ENCODE measurements around the gene NAB1. TPM values are rescaled to one million over a fixed set of nuclear protein-coding genes. Genes with fewer than 3 reads are reported as not detected.
A peak's percentile ranks its signal among the peaks of the same experiment; 100 is the strongest.

NAB1 gene
- total RNA-seq, 2 experiments from 2014 or later, result 23.4 to 23.7 TPM

GRCh38 chr2:190679391-190679790, 30.5 kb downstream of the NAB1 start:
- no peak overlapping the region for H3K4me3 Mint-ChIP-seq
- CTCF ChIA-PET, result interaction anchor here (0.7 to 4.5 kb wide), 16 partner anchors 10 to 296 kb away, joined by 3 to 39 read pairs (median 4); no protein-coding TSS in a partner anchor
- POLR2A ChIA-PET, result no interaction called here
- H3K27ac Mint-ChIP-seq, result no peak overlapping the region
- DNase-seq, result no peak
- no peaks in the 10 kb centered on the region for H3K27me3 Mint-ChIP-seq (ENCODE audit: low read depth)
- ATAC-seq, result no peak
- peaks cover 32% of the 10 kb centered on the region for H3K4me1 Mint-ChIP-seq (ENCODE audit: low read depth)
- no peaks in the 10 kb centered on the region for H3K9me3 Mint-ChIP-seq (ENCODE audit: insufficient read depth)
- peaks cover 23% of the 10 kb centered on the region for H3K36me3 Mint-ChIP-seq (ENCODE audit: low read depth)

GRCh38 chr2:190679813-190680591, 31.1 kb downstream of the NAB1 start:
- H3K4me1 Mint-ChIP-seq (ENCODE audit: low read depth), result peaks cover 27% of the 10 kb centered on the region
- DNase-seq (peak; percentile 53), ATAC-seq (peak; percentile 77)

GRCh38 chr2:190682168-190682567, 33.3 kb downstream of the NAB1 start:
- H3K27me3 Mint-ChIP-seq (ENCODE audit: low read depth), result no peaks in the 10 kb centered on the region
- POLR2A ChIA-PET, result no interaction called here
- CTCF ChIA-PET, result interaction anchor here (1.0 to 4.5 kb wide), 3 partner anchors 18 to 266 kb away, joined by 3 to 39 read pairs (median 4); no protein-coding TSS in a partner anchor
- H3K27ac Mint-ChIP-seq, result no peak overlapping the region
- peaks cover 17% of the 10 kb centered on the region for H3K36me3 Mint-ChIP-seq (ENCODE audit: low read depth)
- peaks cover 18% of the 10 kb centered on the region for H3K4me1 Mint-ChIP-seq (ENCODE audit: low read depth)
- ATAC-seq (no peak), DNase-seq (no peak)
- no peaks in the 10 kb centered on the region for H3K9me3 Mint-ChIP-seq (ENCODE audit: insufficient read depth)
- H3K4me3 Mint-ChIP-seq, result no peak overlapping the region

More at GRCh38 chr2:190679813-190680591, 31.1 kb downstream of the NAB1 start:
- no peak overlapping the region for H3K4me3 Mint-ChIP-seq
- no peak overlapping the region for H3K27ac Mint-ChIP-seq
- POLR2A ChIA-PET, result interaction anchor here (0.6 kb wide), 1 partner anchor 16 kb away, joined by 5 read pairs; no protein-coding TSS in a partner anchor
- CTCF ChIA-PET, result interaction anchor here (0.7 to 4.5 kb wide), 23 partner anchors 9 to 890 kb away, joined by 3 to 39 read pairs (median 4); no protein-coding TSS in a partner anchor
- H3K27me3 Mint-ChIP-seq (ENCODE audit: low read depth), result no peaks in the 10 kb centered on the region
- peaks cover 19% of the 10 kb centered on the region for H3K36me3 Mint-ChIP-seq (ENCODE audit: low read depth)
- H3K9me3 Mint-ChIP-seq (ENCODE audit: insufficient read depth), result no peaks in the 10 kb centered on the region

GRCh38 chr2:190683802-190684201, 34.9 kb downstream of the NAB1 start:
- H3K9me3 Mint-ChIP-seq (ENCODE audit: insufficient read depth), result no peaks in the 10 kb centered on the region
- no peak overlapping the region for H3K4me3 Mint-ChIP-seq
- H3K36me3 Mint-ChIP-seq (ENCODE audit: low read depth), result peaks cover 18% of the 10 kb centered on the region
- peaks cover 11% of the 10 kb centered on the region for H3K4me1 Mint-ChIP-seq (ENCODE audit: low read depth)
- H3K27me3 Mint-ChIP-seq (ENCODE audit: low read depth), result no peaks in the 10 kb centered on the region
- no peak overlapping the region for H3K27ac Mint-ChIP-seq
- CTCF ChIA-PET, result interaction anchor here (0.8 kb wide), 1 partner anchor 264 kb away, joined by 3 read pairs; no protein-coding TSS in a partner anchor
- POLR2A ChIA-PET, result no interaction called here
- DNase-seq (no peak), ATAC-seq (no peak)

GRCh38 chr2:190684931-190685330, 36.0 kb downstream of the NAB1 start:
- no peaks in the 10 kb centered on the region for H3K27me3 Mint-ChIP-seq (ENCODE audit: low read depth)
- ChIA-PET POLR2A (no interaction called here), CTCF (no interaction called here)
- peaks cover 1% of the 10 kb centered on the region for H3K4me1 Mint-ChIP-seq (ENCODE audit: low read depth)
- DNase-seq (no peak), ATAC-seq (no peak)
- no peak overlapping the region for H3K27ac Mint-ChIP-seq
- H3K36me3 Mint-ChIP-seq (ENCODE audit: low read depth), result peaks cover 17% of the 10 kb centered on the region
- no peak overlapping the region for H3K4me3 Mint-ChIP-seq
- no peaks in the 10 kb centered on the region for H3K9me3 Mint-ChIP-seq (ENCODE audit: insufficient read depth)

- Mint-ChIP-seq H3K4me3 (no peak overlapping the region), H3K9me3 (ENCODE audit: insufficient read depth) (no peaks in the 10 kb centered on the region), H3K4me1 (ENCODE audit: low read depth) (no peaks in the 10 kb centered on the region), H3K27ac (no peak overlapping the region), H3K36me3 (ENCODE audit: low read depth) (peaks cover 16% of the 10 kb centered on the region), H3K27me3 (ENCODE audit: low read depth) (no peaks in the 10 kb centered on the region)
- ChIA-PET POLR2A (no interaction called here), CTCF (no interaction called here)
- DNase-seq (no peak), ATAC-seq (no peak)
Measured at GRCh38 chr2:190685333-190685732, 36.5 kb downstream of the NAB1 start.

- Mint-ChIP-seq H3K27me3 (ENCODE audit: low read depth) (no peaks in the 10 kb centered on the region), H3K4me3 (no peak overlapping the region), H3K4me1 (ENCODE audit: low read depth) (peaks cover 5% of the 10 kb centered on the region), H3K9me3 (ENCODE audit: insufficient read depth) (no peaks in the 10 kb centered on the region), H3K27ac (no peak overlapping the region), H3K36me3 (ENCODE audit: low read depth) (peaks cover 19% of the 10 kb centered on the region)
- no peak for DNase-seq
- CTCF ChIA-PET, result interaction anchor here (1.1 kb wide), 1 partner anchor 16 kb away, joined by 4 read pairs; no protein-coding TSS in a partner anchor
- ATAC-seq, result no peak
- POLR2A ChIA-PET, result no interaction called here
Measured at GRCh38 chr2:190693533-190694232, 44.8 kb downstream of the NAB1 start.

- no peaks in the 10 kb centered on the region for H3K27me3 Mint-ChIP-seq (ENCODE audit: low read depth)
Measured at GRCh38 chr2:190694479-190694878, 45.6 kb downstream of the NAB1 start.

GRCh38 chr2:190695739-190696138, 46.9 kb downstream of the NAB1 start:
- peaks cover 5% of the 10 kb centered on the region for H3K4me1 Mint-ChIP-seq (ENCODE audit: low read depth)
- no peak overlapping the region for H3K4me3 Mint-ChIP-seq
- POLR2A ChIA-PET, result no interaction called here
- peaks cover 14% of the 10 kb centered on the region for H3K36me3 Mint-ChIP-seq (ENCODE audit: low read depth)
- H3K27ac Mint-ChIP-seq, result no peak overlapping the region
- H3K27me3 Mint-ChIP-seq (ENCODE audit: low read depth), result no peaks in the 10 kb centered on the region
- ATAC-seq (no peak), DNase-seq (no peak)
- H3K9me3 Mint-ChIP-seq (ENCODE audit: insufficient read depth), result no peaks in the 10 kb centered on the region
- CTCF ChIA-PET, result no interaction called here

More at GRCh38 chr2:190694479-190694878, 45.6 kb downstream of the NAB1 start:
- ChIA-PET CTCF (interaction anchor here (0.8 kb wide), 1 partner anchor 15 kb away, joined by 3 read pairs; no protein-coding TSS in a partner anchor), POLR2A (no interaction called here)
- Mint-ChIP-seq H3K4me1 (ENCODE audit: low read depth) (peaks cover 5% of the 10 kb centered on the region), H3K9me3 (ENCODE audit: insufficient read depth) (no peaks in the 10 kb centered on the region), H3K36me3 (ENCODE audit: low read depth) (peaks cover 19% of the 10 kb centered on the region), H3K4me3 (no peak overlapping the region), H3K27ac (no peak overlapping the region)
- DNase-seq, result no peak
- no peak for ATAC-seq

- H3K9me3 Mint-ChIP-seq (ENCODE audit: insufficient read depth), result no peaks in the 10 kb centered on the region
- peaks cover 5% of the 10 kb centered on the region for H3K4me1 Mint-ChIP-seq (ENCODE audit: low read depth)
- H3K4me3 Mint-ChIP-seq, result no peak overlapping the region
- H3K27ac Mint-ChIP-seq, result no peak overlapping the region
- H3K27me3 Mint-ChIP-seq (ENCODE audit: low read depth), result no peaks in the 10 kb centered on the region
- CTCF ChIA-PET, result interaction anchor here (0.8 kb wide), 1 partner anchor 17 kb away, joined by 3 read pairs; no protein-coding TSS in a partner anchor
- DNase-seq, result no peak
- POLR2A ChIA-PET, result interaction anchor here (1.1 kb wide), 1 partner anchor 18 kb away, joined by 3 read pairs; no protein-coding TSS in a partner anchor
- peaks cover 11% of the 10 kb centered on the region for H3K36me3 Mint-ChIP-seq (ENCODE audit: low read depth)
- ATAC-seq, result no peak
Measured at GRCh38 chr2:190696792-190697398, 48.0 kb downstream of the NAB1 start.

- peaks cover 5% of the 10 kb centered on the region for H3K4me1 Mint-ChIP-seq (ENCODE audit: low read depth)
- ChIA-PET POLR2A (interaction anchor here (1.1 kb wide), 1 partner anchor 17 kb away, joined by 3 read pairs; no protein-coding TSS in a partner anchor), CTCF (interaction anchor here (0.8 kb wide), 1 partner anchor 17 kb away, joined by 3 read pairs; no protein-coding TSS in a partner anchor)
- H3K4me3 Mint-ChIP-seq, result no peak overlapping the region
- H3K27me3 Mint-ChIP-seq (ENCODE audit: low read depth), result no peaks in the 10 kb centered on the region
- H3K27ac Mint-ChIP-seq, result no peak overlapping the region
- H3K9me3 Mint-ChIP-seq (ENCODE audit: insufficient read depth), result no peaks in the 10 kb centered on the region
- ATAC-seq (no peak), DNase-seq (no peak)
- H3K36me3 Mint-ChIP-seq (ENCODE audit: low read depth), result peaks cover 11% of the 10 kb centered on the region
Measured at GRCh38 chr2:190697421-190697820, 48.5 kb downstream of the NAB1 start.
